K562 (cell line): ENCODE results near the gene MAB21L3.

Source experiments
- ATF1 ChIP-seq, 2 experiments: fragments of 450-650 bp in 1 of 2; IDR thresholded peaks; 2 replicates each; pipeline ENCODE4 v1.6.1; 2016; ENCODE audit warnings: missing compliant biosample characterization in 1 of 2, missing genetic modification characterization in 1 of 2
- BHLHE40 ChIP-seq: IDR thresholded peaks from 2 replicates; pipeline ENCODE4 v1.6.1; 2011; ENCODE audit warnings: low read length, improper control_type of control experiment
- CBFB ChIP-seq: sonication (generic); formaldehyde crosslinking; IDR thresholded peaks from 2 replicates; pipeline ENCODE4 v1.4.0; 2020; ENCODE audit warnings: mild to moderate bottlenecking, missing genetic modification reagents
- CREB1 ChIP-seq, 2 experiments: sonication (generic) in 1 of 2; formaldehyde crosslinking in 1 of 2; IDR thresholded peaks; 2 replicates each; pipeline versions ENCODE4 v1.6.1 to v1.8.0; 2012 to 2022; ENCODE audit warnings: inconsistent platforms in 1 of 2, mild to moderate bottlenecking in 1 of 2, missing genetic modification reagents in 1 of 2, moderate library complexity in 1 of 2
- CREM ChIP-seq: IDR thresholded peaks from 2 replicates; pipeline ENCODE4 v1.6.1; 2014; ENCODE audit warnings: antibody characterized with exemption, low read depth
- GTF2E2 ChIP-seq: fragments of 200-800 bp; sonication (Bioruptor generic); IDR thresholded peaks from 2 replicates; pipeline ENCODE4 v1.6.1; 2016; ENCODE audit warnings: missing genetic modification characterization, missing compliant biosample characterization
- MLLT1 ChIP-seq, 2 experiments: fragments of 450-650 bp; IDR thresholded peaks; 2 replicates each; pipeline ENCODE4 v1.6.1; 2016
- NCOA6 ChIP-seq: fragments of 450-650 bp; IDR thresholded peaks from 2 replicates; pipeline ENCODE4 v1.6.1; 2017; ENCODE audit warnings: mild to moderate bottlenecking
- RCOR1 ChIP-seq, 2 experiments: IDR thresholded peaks; 2 replicates each; pipeline ENCODE4 v1.6.1; 2012; ENCODE audit warnings: low read depth in 2 of 2, low read length in 2 of 2, borderline replicate concordance in 1 of 2, improper control_type of control experiment in 1 of 2
- STAT5B ChIP-seq: fragments of 250-450 bp; sonication (Bioruptor Pico); IDR thresholded peaks from 2 replicates; pipeline ENCODE4 v1.8.0; 2021; ENCODE audit warnings: mild to moderate bottlenecking, inconsistent platforms
- ZBTB1 ChIP-seq: sonication (generic); formaldehyde crosslinking; IDR thresholded peaks from 2 replicates; pipeline ENCODE4 v1.8.1; 2023; ENCODE audit warnings: missing genetic modification reagents, low read depth, mild to moderate bottlenecking, borderline replicate concordance
- ZNF347 ChIP-seq: fragments of 450-650 bp; formaldehyde crosslinking; IDR thresholded peaks from 2 replicates; pipeline ENCODE4 v1.4.0; 2020; ENCODE audit warnings: low read depth, mild to moderate bottlenecking, moderate library complexity
- TF ChIP-seq, protein P1 (sequence below): sonication (generic); IDR thresholded peaks from 2 replicates; pipeline ENCODE4 v1.6.1; 2016

DNA sequence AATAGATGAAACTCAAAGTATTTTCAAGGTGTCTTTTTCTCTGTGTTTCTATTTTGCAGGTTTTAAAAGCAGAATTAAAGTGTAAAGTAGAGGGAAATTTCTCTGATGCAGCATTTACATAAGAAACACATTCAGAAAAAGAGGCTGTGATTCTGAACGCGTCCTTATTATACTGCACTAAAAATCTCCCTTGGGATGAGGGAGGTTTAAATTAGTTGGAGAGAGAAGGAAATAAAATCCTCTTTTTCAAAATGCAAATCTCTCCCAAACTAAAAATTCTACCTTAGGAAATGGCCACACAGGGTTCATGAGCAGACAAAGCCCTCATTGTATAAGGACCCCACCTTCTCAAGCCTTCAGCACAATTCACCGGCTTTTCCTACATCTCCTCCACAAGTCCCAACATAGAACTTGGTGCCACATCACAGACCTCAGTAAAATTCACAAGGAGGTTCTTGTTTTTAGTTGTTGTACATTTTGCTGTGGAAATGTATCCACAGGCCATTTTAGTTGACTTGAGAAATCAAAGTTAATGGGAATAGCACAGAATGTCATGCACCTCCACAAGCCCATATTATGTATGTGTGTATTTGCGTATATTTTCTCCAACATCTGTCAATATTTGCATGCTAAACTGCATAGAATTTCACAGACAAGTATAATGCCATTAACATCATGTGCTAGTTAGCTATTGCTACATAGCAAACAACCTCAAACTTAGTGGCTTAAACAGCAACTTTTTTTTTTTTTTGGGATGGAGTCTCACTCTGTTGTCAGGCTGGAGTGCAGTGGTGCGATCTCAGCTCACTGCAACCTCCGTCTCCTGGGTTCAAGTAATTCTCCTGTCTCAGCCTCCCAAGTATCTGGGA is 59.8 kb downstream of the MAB21L3 start:
- TF ChIP-seq RCOR1 (IDR thresholded peaks at IDR 0.05; ENCODE audit: borderline replicate concordance in 1 of 2, low read depth in 2 of 2, low read length in 2 of 2) (no peak), ZNF347 (CRISPR knock-in tag) (no peak), CBFB (CRISPR knock-in tag) (no peak), BHLHE40 (no peak), CREM (no peak), STAT5B (CRISPR knock-in tag) (no peak), CREB1 (IDR thresholded peaks at IDR 0.05) (no peak), CREB1 (CRISPR knock-in tag; IDR thresholded peaks at IDR 0.05) (no peak), MLLT1 (IDR thresholded peaks at IDR 0.05) (no peak), ATF1 (CRISPR knock-in tag; IDR thresholded peaks at IDR 0.05) (no peak), ATF1 (tag; IDR thresholded peaks at IDR 0.05) (no peak), NCOA6 (no peak), GTF2E2 (no peak), ZBTB1 (CRISPR knock-in tag) (no peak)
- TF ChIP-seq, protein P1, sequence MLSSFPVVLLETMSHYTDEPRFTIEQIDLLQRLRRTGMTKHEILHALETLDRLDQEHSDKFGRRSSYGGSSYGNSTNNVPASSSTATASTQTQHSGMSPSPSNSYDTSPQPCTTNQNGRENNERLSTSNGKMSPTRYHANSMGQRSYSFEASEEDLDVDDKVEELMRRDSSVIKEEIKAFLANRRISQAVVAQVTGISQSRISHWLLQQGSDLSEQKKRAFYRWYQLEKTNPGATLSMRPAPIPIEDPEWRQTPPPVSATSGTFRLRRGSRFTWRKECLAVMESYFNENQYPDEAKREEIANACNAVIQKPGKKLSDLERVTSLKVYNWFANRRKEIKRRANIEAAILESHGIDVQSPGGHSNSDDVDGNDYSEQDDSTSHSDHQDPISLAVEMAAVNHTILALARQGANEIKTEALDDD = no peak
